SH-SY5Y (cell line): Measurements from ENCODE around the gene RSPH6A.

Experiments
- GATA2 ChIP-seq: IDR thresholded peaks from 2 replicates; pipeline ENCODE4 v1.6.1; 2011; ENCODE audit warnings: mild to moderate bottlenecking, low read depth, low read length
- GATA3 ChIP-seq: IDR thresholded peaks from 2 replicates; pipeline ENCODE4 v1.6.1; 2011; ENCODE audit warnings: low read depth, mild to moderate bottlenecking, low read length, moderate library complexity

GRCh38 chr19:45763691-45764294, 51.3 kb downstream of the RSPH6A start:
- no peak for TF ChIP-seq GATA2
- no peak for TF ChIP-seq GATA3
